GM10847 (cell line): ENCODE data around the gene SPAG17.

Experiments
- POLR2A ChIP-seq: IDR thresholded peaks from 2 replicates; pipeline ENCODE4 v1.6.1; 2011; ENCODE audit not compliant: insufficient read length; ENCODE audit errors: extremely low read depth

Gene SPAG17

DNA sequence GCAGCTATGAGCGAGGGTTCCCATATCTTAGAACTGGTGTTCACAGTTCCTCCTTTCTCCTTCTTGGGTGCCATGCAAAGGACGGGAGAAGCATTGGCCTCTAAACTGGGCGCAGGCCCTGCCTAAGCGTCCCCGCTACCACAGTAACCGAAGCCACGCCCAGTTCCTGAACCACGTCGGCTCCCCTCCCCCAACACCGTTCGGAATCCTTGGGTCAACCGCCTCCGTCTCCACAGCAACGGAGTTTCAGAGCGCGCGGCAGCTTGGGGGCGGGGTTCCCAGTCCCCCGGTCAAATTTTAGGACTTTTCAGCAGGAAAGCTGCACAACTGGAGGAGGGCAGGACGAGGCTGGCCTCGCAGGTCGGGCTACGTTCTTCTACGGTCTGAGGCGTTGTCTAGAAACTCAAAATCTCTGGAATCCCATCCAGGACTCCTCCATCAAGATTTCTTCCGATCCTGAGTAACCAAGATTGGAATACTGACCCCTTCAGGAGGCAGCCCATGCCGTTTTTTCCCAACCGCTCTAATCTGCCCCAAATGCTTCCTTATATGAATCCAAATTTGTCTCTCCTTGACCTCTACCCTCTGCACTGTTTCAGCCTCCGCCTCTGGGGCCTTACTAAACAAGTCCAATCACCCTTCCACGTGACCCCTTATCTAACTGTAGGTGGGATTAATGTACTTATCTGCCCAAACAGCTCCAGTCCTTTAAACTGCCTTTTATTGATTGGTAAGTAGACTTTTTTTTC, at the start of gene SPAG17:
TSS of gene SPAG17 (minus strand) at position 145 of the 749 bp plus-strand sequence. CDS start at position 74, 71 bp downstream.
- TF ChIP-seq POLR2A, result no peak

GRCh38 chr1:118225471-118225870, 40.4 kb upstream of the SPAG17 start:
- TF ChIP-seq POLR2A, result no peak

- TF ChIP-seq POLR2A, result no peak
These were observed 38.4 kb upstream of the SPAG17 start for GRCh38 chr1:118223426-118223825.

- no peak for TF ChIP-seq POLR2A
These were observed 34.4 kb upstream of the SPAG17 start for GRCh38 chr1:118219438-118219837.

- TF ChIP-seq POLR2A, result no peak
These were observed 32.3 kb upstream of the SPAG17 start for GRCh38 chr1:118217141-118217838.

- no peak for TF ChIP-seq POLR2A
These were observed 29.8 kb upstream of the SPAG17 start for GRCh38 chr1:118214866-118215265.

DNA sequence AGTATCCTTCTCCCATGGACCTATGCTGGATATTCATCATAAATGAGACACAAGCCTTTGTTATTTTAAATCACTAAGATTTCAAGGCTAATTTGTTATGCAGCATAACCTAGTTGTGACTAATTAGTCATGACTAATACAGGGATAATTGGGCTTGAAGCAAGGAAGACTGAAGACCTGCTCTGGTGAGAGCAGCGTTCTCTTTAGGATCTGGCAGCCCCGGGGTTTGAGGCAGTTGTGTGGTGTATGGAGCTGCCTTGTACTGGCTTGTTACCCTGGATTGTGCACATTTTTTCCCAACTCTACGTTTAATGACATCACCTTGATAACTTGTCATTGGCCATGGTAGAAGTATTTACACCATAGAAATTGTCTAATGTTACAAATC, 25.7 kb upstream of the SPAG17 start:
- TF ChIP-seq POLR2A, result no peak

DNA sequence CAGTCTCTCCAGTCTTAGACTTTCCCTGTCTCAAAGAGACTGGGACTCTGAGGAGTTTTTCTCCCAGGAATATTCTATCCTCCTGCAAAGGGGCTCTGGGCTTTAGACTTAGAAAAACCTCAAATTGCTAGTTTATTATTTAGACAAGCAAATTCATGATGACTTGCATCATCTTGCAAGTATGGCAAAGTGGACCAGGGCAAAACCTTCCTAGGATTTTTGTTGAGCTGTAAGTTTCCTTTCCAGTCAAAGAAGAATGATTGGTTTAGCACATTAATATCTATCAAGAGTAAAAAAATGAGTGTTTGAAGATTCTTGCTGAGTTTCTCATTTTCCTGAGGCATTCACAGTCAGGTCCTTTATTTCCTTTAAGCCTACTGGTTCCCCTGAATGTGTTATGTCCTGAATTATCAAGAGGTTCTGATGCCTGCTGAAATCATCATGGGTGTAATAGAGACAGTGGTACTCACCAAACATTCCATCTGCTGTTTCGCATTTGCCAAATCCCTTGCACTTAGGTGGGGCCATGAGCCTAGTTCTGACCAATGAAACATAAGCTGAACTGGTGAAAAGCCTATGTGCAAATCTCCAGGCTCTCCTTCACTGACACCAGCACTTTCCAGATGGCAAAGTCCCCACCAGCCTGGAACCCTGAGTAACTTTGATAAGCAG, 25.2 kb upstream of the SPAG17 start:
- TF ChIP-seq POLR2A, result no peak

DNA sequence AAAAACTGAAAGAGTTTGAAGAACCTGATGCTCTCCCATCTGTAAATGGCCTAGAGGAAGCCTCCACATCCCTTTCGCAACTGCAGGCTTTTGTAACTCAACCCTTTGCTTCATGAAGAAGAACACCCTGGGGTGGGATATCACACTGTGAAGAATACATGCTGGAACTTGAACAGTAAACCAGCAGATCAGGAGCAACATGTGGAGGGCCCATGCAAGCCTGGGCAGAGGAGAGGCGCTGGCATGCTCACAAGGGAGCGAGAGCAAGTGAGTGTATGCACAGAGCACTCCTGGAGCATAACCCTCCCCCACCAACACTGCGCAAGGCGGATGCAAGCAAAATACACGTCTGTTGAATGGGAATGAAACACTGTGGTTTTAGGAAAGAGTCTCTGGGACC, 24.6 kb upstream of the SPAG17 start:
- no peak for TF ChIP-seq POLR2A

DNA sequence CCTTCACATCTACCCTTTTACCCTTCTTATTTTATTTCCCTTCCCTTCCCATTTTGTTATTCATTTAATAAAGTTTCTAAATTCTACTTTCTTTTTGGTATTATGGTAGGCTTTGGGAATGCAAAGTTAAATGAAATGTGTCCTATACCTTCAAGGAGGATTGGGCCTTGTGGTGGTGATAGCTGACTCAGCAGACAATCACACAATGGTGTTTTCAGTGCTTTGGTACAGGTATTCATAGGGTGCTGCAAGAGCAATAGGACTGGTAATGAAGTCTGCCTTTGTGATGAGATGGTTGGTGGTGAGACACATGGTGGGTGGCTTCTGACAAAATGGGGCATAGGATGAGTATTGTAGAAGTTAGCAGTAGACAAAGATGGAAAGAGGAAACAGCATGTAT, 21.9 kb upstream of the SPAG17 start:
- TF ChIP-seq POLR2A, result no peak

DNA sequence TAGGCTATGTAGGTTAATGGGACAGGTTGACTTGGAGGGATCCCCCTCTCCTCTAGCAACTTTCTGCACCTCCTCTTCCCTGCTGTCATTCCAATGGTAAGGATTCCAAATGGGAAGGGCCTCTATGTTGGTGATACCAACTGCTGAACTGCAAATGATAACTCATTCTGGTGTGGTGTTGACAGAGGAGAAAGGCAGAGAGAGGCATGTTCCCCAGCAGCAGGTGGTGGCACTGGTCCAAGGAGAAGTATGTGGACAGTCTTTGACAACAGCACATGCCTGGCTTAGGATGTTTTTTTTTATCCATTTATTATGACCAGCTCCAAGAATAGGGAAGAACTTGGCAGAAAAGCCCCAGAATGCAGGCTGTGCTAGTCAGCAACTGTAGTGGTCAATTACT, 19.6 kb upstream of the SPAG17 start:
- TF ChIP-seq POLR2A, result no peak

- TF ChIP-seq POLR2A, result no peak
These were observed 19.1 kb upstream of the SPAG17 start for GRCh38 chr1:118204105-118204504.

DNA sequence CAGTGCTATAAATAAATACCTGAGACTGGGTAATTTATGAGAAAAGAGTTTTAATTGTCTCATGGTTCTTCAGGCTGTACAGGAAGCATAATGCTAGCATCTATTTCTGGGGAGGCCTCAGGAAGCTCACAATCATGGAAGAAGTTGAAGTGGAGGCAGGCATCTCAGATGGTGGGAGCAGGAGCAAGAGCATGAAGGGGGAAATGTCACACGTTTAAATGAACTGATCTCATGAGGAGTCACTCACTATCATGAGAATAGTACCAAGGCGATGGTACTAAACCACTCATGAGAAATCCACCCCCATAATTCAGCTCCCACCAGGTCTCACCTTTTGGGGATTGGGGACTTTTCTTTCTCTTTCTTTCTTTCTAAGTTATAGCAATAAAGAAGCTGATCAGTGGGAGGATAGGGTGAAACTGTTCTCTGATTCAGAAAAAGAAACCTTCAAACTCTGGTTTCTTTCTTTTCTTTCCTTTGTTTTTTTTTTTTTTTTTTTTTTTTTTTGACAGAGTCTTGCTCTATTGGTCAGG, 17.1 kb upstream of the SPAG17 start:
- TF ChIP-seq POLR2A, result no peak

GRCh38 chr1:118201524-118201923, 16.5 kb upstream of the SPAG17 start:
- no peak for TF ChIP-seq POLR2A

DNA sequence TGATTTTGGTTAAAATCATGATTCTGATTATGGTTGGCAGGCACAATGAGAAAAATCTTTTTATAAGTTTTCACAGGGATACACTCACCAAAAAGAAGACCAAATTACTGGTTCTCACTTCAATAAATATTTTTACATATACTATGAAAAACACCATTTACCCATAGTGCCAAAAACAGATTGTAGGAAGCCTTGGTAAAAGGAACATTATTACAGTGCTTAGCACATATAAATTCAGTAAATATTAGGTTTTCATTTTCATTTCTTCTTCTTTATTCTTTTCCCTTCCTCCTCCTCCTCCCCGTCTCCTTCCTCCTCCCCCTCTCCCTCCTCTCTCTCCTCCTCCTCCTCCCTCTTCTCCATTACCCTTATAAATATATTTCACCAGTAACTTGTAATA, 15.8 kb upstream of the SPAG17 start:
- TF ChIP-seq POLR2A, result no peak

DNA sequence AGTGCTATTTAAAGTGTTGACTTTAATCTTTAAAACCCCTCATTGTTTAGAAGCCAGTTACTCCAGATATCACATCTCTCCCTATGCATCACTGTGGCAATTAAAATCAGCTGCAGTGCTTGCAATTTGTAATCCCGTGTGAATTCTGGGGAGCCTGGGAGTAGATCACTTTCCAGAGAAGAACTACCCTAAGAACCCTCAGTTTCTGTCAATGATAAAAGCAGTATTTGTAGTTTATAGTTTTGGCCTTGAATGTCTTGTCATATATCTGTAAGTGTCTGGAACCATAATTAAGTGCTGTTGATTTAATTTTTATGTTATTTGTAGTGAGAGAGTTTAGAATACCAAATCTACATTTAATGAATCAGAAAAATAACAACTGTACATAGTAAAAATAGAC, 5.5 kb upstream of the SPAG17 start:
- no peak for TF ChIP-seq POLR2A
